K562 (cell line): ENCODE results near the gene DCAF6. TPM values are rescaled to one million over a fixed set of nuclear protein-coding genes. Genes with fewer than 3 reads are reported as not detected.

Source experiments
- CCNT2 ChIP-seq: IDR thresholded peaks from 2 replicates; pipeline ENCODE4 v1.6.1; 2011; ENCODE audit warnings: borderline replicate concordance, low read depth, mild to moderate bottlenecking, moderate library complexity, mixed read lengths, low read length; ENCODE audit not compliant: insufficient read length; ENCODE audit errors: extremely low read depth
- CHAMP1 ChIP-seq: fragments of 450-650 bp; IDR thresholded peaks from 2 replicates; pipeline ENCODE4 v1.6.1; 2016; ENCODE audit warnings: mild to moderate bottlenecking
- CREB5 ChIP-seq: fragments of 250-450 bp; sonication (Bioruptor Pico); IDR thresholded peaks from 2 replicates; pipeline ENCODE4 v1.5.0; 2020; ENCODE audit warnings: mild to moderate bottlenecking
- GATAD2A ChIP-seq: fragments of 450-650 bp; IDR thresholded peaks from 2 replicates; pipeline ENCODE4 v1.6.1; 2017
- HDAC2 ChIP-seq: fragments of 450-650 bp; IDR thresholded peaks from 2 replicates; pipeline ENCODE4 v1.6.1; 2016; ENCODE audit warnings: mild to moderate bottlenecking
- MBD2 ChIP-seq: sonication (generic); IDR thresholded peaks from 2 replicates; pipeline ENCODE4 v1.6.1; 2016; ENCODE audit warnings: low read depth, borderline replicate concordance
- MCM5 ChIP-seq: fragments of 450-650 bp; IDR thresholded peaks from 2 replicates; pipeline ENCODE4 v1.6.1; 2016; ENCODE audit warnings: low read depth
- MTA2 ChIP-seq: fragments of 450-650 bp; IDR thresholded peaks from 2 replicates; pipeline ENCODE4 v1.6.1; 2016; ENCODE audit warnings: low read depth
- NKRF ChIP-seq: fragments of 450-650 bp; IDR thresholded peaks from 2 replicates; pipeline ENCODE4 v1.6.1; 2016; ENCODE audit warnings: borderline replicate concordance
- NR2F6 ChIP-seq: fragments of 450-650 bp; formaldehyde crosslinking; IDR thresholded peaks from 2 replicates; pipeline ENCODE4 v1.4.0; 2020; ENCODE audit warnings: mild to moderate bottlenecking
- NR4A1 ChIP-seq, 2 experiments: fragments of 250-450 bp in 1 of 2; fragments of 450-650 bp in 1 of 2; sonication (Bioruptor Pico) in 1 of 2; IDR thresholded peaks; 2 replicates each; pipeline versions ENCODE4 v1.4.0 to v1.6.1; 2016 to 2020; ENCODE audit warnings: mild to moderate bottlenecking in 2 of 2, missing compliant biosample characterization in 1 of 2, missing genetic modification characterization in 1 of 2, moderate library complexity in 1 of 2
- RBM25 ChIP-seq: fragments of 200-400 bp; formaldehyde crosslinking; IDR thresholded peaks from 2 replicates; pipeline ENCODE4 v1.6.1; 2018; ENCODE audit warnings: low read length, low read depth, moderate library complexity; ENCODE audit not compliant: severe bottlenecking
- RCOR1 ChIP-seq, 2 experiments: IDR thresholded peaks; 2 replicates each; pipeline ENCODE4 v1.6.1; 2012; ENCODE audit warnings: low read depth in 2 of 2, low read length in 2 of 2, borderline replicate concordance in 1 of 2, improper control_type of control experiment in 1 of 2
- SIN3B ChIP-seq: fragments of 450-650 bp; IDR thresholded peaks from 2 replicates; pipeline ENCODE4 v1.6.1; 2017; ENCODE audit warnings: low read depth, mild to moderate bottlenecking, moderate library complexity
- TEAD1 ChIP-seq, 2 experiments: fragments of 450-650 bp in 1 of 2; sonication (generic) in 1 of 2; formaldehyde crosslinking; IDR thresholded peaks; 2 replicates each; pipeline versions ENCODE4 v1.4.0 to v1.8.0; 2020 to 2022; ENCODE audit warnings: mild to moderate bottlenecking in 2 of 2, missing genetic modification reagents in 1 of 2
- THAP7 ChIP-seq: fragments of 250-450 bp; sonication (Bioruptor Pico); IDR thresholded peaks from 2 replicates; pipeline ENCODE4 v1.5.0; 2021
- ZKSCAN3 ChIP-seq: fragments of 250-450 bp; sonication (Bioruptor Pico); IDR thresholded peaks from 2 replicates; pipeline ENCODE4 v1.4.0; 2020
- ZNF174 ChIP-seq: fragments of 250-450 bp; sonication (Bioruptor Pico); IDR thresholded peaks from 2 replicates; pipeline ENCODE4 v1.4.0; 2020; ENCODE audit warnings: mild to moderate bottlenecking
- ZNF24 ChIP-seq: fragments of 450-650 bp; IDR thresholded peaks from 2 replicates; pipeline ENCODE4 v1.6.1; 2016
- ZNF282 ChIP-seq: sonication (generic); formaldehyde crosslinking; IDR thresholded peaks from 2 replicates; pipeline ENCODE4 v1.8.1; 2023; ENCODE audit warnings: missing genetic modification reagents
- ZNF551 ChIP-seq: fragments of 250-450 bp; sonication (Bioruptor Pico); IDR thresholded peaks from 2 replicates; pipeline ENCODE4 v1.5.0; 2021; ENCODE audit warnings: mild to moderate bottlenecking, moderate library complexity
- polyA plus RNA-seq, 8 experiments: library from polyadenylated mRNA; depleted of rRNA in 4 of 8; stranded (reverse) in 5 of 8; unstranded in 3 of 8; fragments of >200 nt; fragmentation: Nextera tagmentation in 2 of 8; fragmentation: Illumina TruSeq in 1 of 8; extraction: Ambion mirVana in 2 of 8; extraction: Trizol in 1 of 8; gene quantifications; 2 replicates each; pipeline versions ENCODE4 v1.2.1 to v1.2.3, GENCODE V29; 2011 to 2014; ENCODE audit warnings: inconsistent platforms in 1 of 8, missing spikeins in 1 of 8
- total RNA-seq, 7 experiments: library from RNA; depleted of rRNA in 6 of 7; stranded (reverse); fragments of >200 nt in 6 of 7; fragmentation: Illumina TruSeq in 2 of 7; extraction: Trizol in 2 of 7; gene quantifications; 2 replicates each; pipeline versions ENCODE4 v1.2.1 to v1.2.3, GENCODE V29; 2011 to 2021; ENCODE audit warnings: low replicate concordance in 1 of 7
- TF ChIP-seq, protein P1 (sequence below): fragments of 250-450 bp; sonication (Bioruptor Pico); IDR thresholded peaks from 2 replicates; pipeline ENCODE4 v1.4.0; 2020; ENCODE audit warnings: mild to moderate bottlenecking, moderate library complexity, borderline replicate concordance

DCAF6 gene
- total and polyA plus RNA-seq, 9 of the 15 experiments (the other 6 are each of a cell fraction or from before 2014, with no cell fraction given): 19.1 to 102 (median 46.3) TPM

DNA sequence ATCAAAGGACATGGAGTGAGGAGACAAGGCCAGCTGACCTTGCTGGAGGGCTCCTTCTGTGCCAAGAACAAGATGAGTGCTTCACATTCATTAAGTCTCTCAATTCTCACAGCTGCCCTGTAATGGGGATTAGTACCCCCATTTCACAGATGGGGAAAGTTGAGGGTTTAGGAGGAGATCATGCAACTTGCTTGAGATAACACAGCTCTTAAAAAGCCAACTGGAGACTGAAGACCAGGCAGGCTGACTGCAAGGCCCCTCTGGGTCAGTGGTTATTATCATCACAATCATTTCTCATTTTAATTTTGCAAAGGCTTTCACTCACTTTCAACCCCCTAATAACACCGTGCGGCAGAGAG is 153.5 kb downstream of the DCAF6 start (continued):
- TF ChIP-seq CCNT2 (no peak), MCM5 (no peak), MTA2 (no peak), CREB5 (CRISPR knock-in tag) (no peak), ZNF551 (CRISPR knock-in tag) (no peak), NR2F6 (CRISPR knock-in tag) (no peak), NKRF (no peak), HDAC2 (peak; percentile 44; the same call in 1 of the 2 replicates), GATAD2A (no peak), ZNF24 (no peak), TEAD1 (CRISPR knock-in tag; IDR thresholded peaks at IDR 0.05) (no peak), SIN3B (no peak), ZNF282 (no peak), CHAMP1 (no peak), NR4A1 (CRISPR knock-in tag; IDR thresholded peaks at IDR 0.05) (no peak), NR4A1 (tag; IDR thresholded peaks at IDR 0.05) (no peak), ZNF174 (CRISPR knock-in tag) (no peak), THAP7 (CRISPR knock-in tag) (no peak), RCOR1 (IDR thresholded peaks at IDR 0.05; ENCODE audit: borderline replicate concordance in 1 of 2, low read depth in 2 of 2, low read length in 2 of 2) (peak in 1 of 2 experiments; percentile 63; a peak in 2 of 4 replicates), RBM25 (peak; percentile 96), ZKSCAN3 (CRISPR knock-in tag) (no peak), MBD2 (no peak)
- TF ChIP-seq, protein P1, sequence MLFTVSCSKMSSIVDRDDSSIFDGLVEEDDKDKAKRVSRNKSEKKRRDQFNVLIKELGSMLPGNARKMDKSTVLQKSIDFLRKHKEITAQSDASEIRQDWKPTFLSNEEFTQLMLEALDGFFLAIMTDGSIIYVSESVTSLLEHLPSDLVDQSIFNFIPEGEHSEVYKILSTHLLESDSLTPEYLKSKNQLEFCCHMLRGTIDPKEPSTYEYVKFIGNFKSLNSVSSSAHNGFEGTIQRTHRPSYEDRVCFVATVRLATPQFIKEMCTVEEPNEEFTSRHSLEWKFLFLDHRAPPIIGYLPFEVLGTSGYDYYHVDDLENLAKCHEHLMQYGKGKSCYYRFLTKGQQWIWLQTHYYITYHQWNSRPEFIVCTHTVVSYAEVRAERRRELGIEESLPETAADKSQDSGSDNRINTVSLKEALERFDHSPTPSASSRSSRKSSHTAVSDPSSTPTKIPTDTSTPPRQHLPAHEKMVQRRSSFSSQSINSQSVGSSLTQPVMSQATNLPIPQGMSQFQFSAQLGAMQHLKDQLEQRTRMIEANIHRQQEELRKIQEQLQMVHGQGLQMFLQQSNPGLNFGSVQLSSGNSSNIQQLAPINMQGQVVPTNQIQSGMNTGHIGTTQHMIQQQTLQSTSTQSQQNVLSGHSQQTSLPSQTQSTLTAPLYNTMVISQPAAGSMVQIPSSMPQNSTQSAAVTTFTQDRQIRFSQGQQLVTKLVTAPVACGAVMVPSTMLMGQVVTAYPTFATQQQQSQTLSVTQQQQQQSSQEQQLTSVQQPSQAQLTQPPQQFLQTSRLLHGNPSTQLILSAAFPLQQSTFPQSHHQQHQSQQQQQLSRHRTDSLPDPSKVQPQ: no peak
